GM12878 (cell line): ENCODE measurements around the gene GGCT. TPM values are rescaled to one million over a fixed set of nuclear protein-coding genes. Genes with fewer than 3 reads are reported as not detected.

Experiments used
- ASH2L ChIP-seq: fragments of 300-600, 200-600 bp; sonication (generic); IDR thresholded peaks from 2 replicates; pipeline ENCODE4 v1.6.1; 2017; ENCODE audit warnings: low read depth, mild to moderate bottlenecking, borderline replicate concordance
- ATF3 ChIP-seq: IDR thresholded peaks from 2 replicates; pipeline ENCODE4 v1.6.1; 2011; ENCODE audit warnings: low read depth, mild to moderate bottlenecking, low read length, moderate library complexity, borderline replicate concordance; ENCODE audit errors: extremely low read depth
- BCL11A ChIP-seq: IDR thresholded peaks from 2 replicates; pipeline ENCODE4 v1.6.1; 2011; ENCODE audit warnings: low read depth, low read length
- BHLHE40 ChIP-seq, 2 experiments: fragments of 450-650 bp in 1 of 2; IDR thresholded peaks; 2 replicates each; pipeline ENCODE4 v1.6.1; 2011 to 2017; ENCODE audit warnings: low read depth in 2 of 2, borderline replicate concordance in 1 of 2, improper control_type of control experiment in 1 of 2, low read length in 1 of 2, mild to moderate bottlenecking in 1 of 2
- CBFB ChIP-seq: IDR thresholded peaks from 2 replicates; pipeline ENCODE4 v1.6.1; 2016; ENCODE audit warnings: antibody characterized with exemption, low read depth
- CBX5 ChIP-seq: sonication (generic); IDR thresholded peaks from 2 replicates; pipeline ENCODE4 v1.6.1; 2016; ENCODE audit warnings: low read depth, moderate library complexity, mild to moderate bottlenecking, inconsistent platforms
- EP300 ChIP-seq, 2 experiments: fragments of 150-350 bp in 1 of 2; IDR thresholded peaks; 2 replicates each; pipeline ENCODE4 v1.6.1; 2011 to 2012; ENCODE audit warnings: low read depth in 2 of 2, low read length in 2 of 2, borderline replicate concordance in 1 of 2, improper control_type of control experiment in 1 of 2, inconsistent platforms in 1 of 2; ENCODE audit not compliant: control insufficient read depth in 1 of 2
- EZH2 ChIP-seq: IDR thresholded peaks from 2 replicates; pipeline ENCODE4 v1.6.1; 2012; ENCODE audit warnings: low read depth, mild to moderate bottlenecking, control low read depth, inconsistent platforms, low read length, borderline replicate concordance; ENCODE audit not compliant: control insufficient read depth
- FOS ChIP-seq: IDR thresholded peaks from 3 replicates; pipeline ENCODE4 v1.6.1; 2011; ENCODE audit warnings: borderline replicate concordance; ENCODE audit not compliant: insufficient read length; ENCODE audit errors: extremely low read depth
- FOXM1 ChIP-seq: IDR thresholded peaks from 2 replicates; pipeline ENCODE4 v1.6.1; 2012; ENCODE audit warnings: low read depth, mild to moderate bottlenecking, inconsistent platforms, low read length, moderate library complexity
- HSF1 ChIP-seq: fragments of 150-350 bp; IDR thresholded peaks from 2 replicates; pipeline ENCODE4 v1.6.1; 2014; ENCODE audit warnings: mild to moderate bottlenecking, low read depth, low read length
- IKZF1 ChIP-seq: fragments of 450-650 bp; conservative IDR thresholded peaks from 2 replicates; pipeline ENCODE4 v1.6.1; 2017; ENCODE audit warnings: antibody characterized with exemption, mild to moderate bottlenecking
- MYB ChIP-seq: fragments of 150-350 bp; IDR thresholded peaks from 2 replicates; pipeline ENCODE4 v1.6.1; 2014; ENCODE audit warnings: mild to moderate bottlenecking, low read depth, low read length, borderline replicate concordance
- NR2C2 ChIP-seq: IDR thresholded peaks from 2 replicates; pipeline ENCODE4 v1.6.1; 2011; ENCODE audit warnings: borderline replicate concordance, low read depth; ENCODE audit not compliant: control insufficient read depth, insufficient read length
- SPI1 ChIP-seq: IDR thresholded peaks from 2 replicates; pipeline ENCODE4 v1.6.1; 2011; ENCODE audit warnings: low read depth, mild to moderate bottlenecking, low read length, moderate library complexity, borderline replicate concordance; ENCODE audit not compliant: insufficient read depth
- SUPT20H ChIP-seq: IDR thresholded peaks from 2 replicates; pipeline ENCODE4 v1.6.1; 2011; ENCODE audit warnings: low read depth, mild to moderate bottlenecking, low read length, moderate library complexity, borderline replicate concordance; ENCODE audit not compliant: control insufficient read depth
- TAF1 ChIP-seq: IDR thresholded peaks from 2 replicates; pipeline ENCODE4 v1.6.1; 2011; ENCODE audit warnings: mild to moderate bottlenecking, low read depth, low read length, borderline replicate concordance
- USF2 ChIP-seq: IDR thresholded peaks from 2 replicates; pipeline ENCODE4 v1.6.1; 2011; ENCODE audit warnings: low read depth, low read length, improper control_type of control experiment, borderline replicate concordance
- ZBTB11 ChIP-seq: fragments of 450-650 bp; formaldehyde crosslinking; IDR thresholded peaks from 2 replicates; pipeline ENCODE4 v1.5.0; 2022; ENCODE audit warnings: mild to moderate bottlenecking, missing genetic modification characterization
- polyA plus RNA-seq, 11 experiments: library from polyadenylated mRNA; depleted of rRNA in 4 of 11; unstranded in 6 of 11; stranded (reverse) in 5 of 11; fragments of >200 nt; fragmentation: Nextera tagmentation in 4 of 11; fragmentation: Illumina TruSeq in 1 of 11; extraction: Ambion mirVana in 4 of 11; extraction: Trizol in 1 of 11; gene quantifications; 1 replicate in 1 of 11; 2 replicates in 10 of 11; pipeline versions ENCODE4 v1.2.1 to v1.2.3, GENCODE V29; 2011 to 2016; ENCODE audit warnings: inconsistent platforms in 2 of 11, missing spikeins in 2 of 11, low read depth in 1 of 11
- total RNA-seq, 4 experiments: library from RNA; depleted of rRNA in 3 of 4; stranded (reverse); fragments of >200 nt in 3 of 4; fragmentation: Illumina TruSeq in 1 of 4; extraction: Trizol in 1 of 4; gene quantifications; 2 replicates each; pipeline versions ENCODE4 v1.2.1 to v1.2.3, GENCODE V29; 2013 to 2021
- TF ChIP-seq, protein P1 (sequence below): fragments of 450-650 bp; IDR thresholded peaks from 2 replicates; pipeline ENCODE4 v1.6.1; 2017; ENCODE audit warnings: low read depth, mild to moderate bottlenecking, moderate library complexity

GGCT gene
- total and polyA plus RNA-seq, 10 of the 15 experiments (the other 5 are each of a cell fraction or from before 2014, with no cell fraction given) = 57.0 to 215 (median 92.3) TPM

GRCh38 chr7:30463405-30464145 lies 41.1 kb downstream of the GGCT start (continued):
- TF ChIP-seq ZBTB11 (CRISPR knock-in tag) (no peak), USF2 (no peak), IKZF1 (peak; percentile 53), MYB (no peak), BCL11A (no peak), NR2C2 (no peak), CBX5 (no peak), EZH2 (no peak), SPI1 (no peak), BHLHE40 (IDR thresholded peaks at IDR 0.05; ENCODE audit: borderline replicate concordance in 1 of 2, low read depth in 2 of 2, low read length in 1 of 2) (peak; percentile 22 to 42; a peak in 1 of 4 replicates), ATF3 (no peak), FOXM1 (no peak), EP300 (IDR thresholded peaks at IDR 0.05; ENCODE audit: borderline replicate concordance in 1 of 2, control insufficient read depth in 1 of 2, low read depth in 2 of 2, low read length in 2 of 2) (peak in 1 of 2 experiments; percentile 40; a peak in 1 of 4 replicates), HSF1 (no peak), ASH2L (no peak), FOS (no peak), CBFB (peak; percentile 80), TAF1 (no peak), SUPT20H (no peak)
- TF ChIP-seq, protein P1, sequence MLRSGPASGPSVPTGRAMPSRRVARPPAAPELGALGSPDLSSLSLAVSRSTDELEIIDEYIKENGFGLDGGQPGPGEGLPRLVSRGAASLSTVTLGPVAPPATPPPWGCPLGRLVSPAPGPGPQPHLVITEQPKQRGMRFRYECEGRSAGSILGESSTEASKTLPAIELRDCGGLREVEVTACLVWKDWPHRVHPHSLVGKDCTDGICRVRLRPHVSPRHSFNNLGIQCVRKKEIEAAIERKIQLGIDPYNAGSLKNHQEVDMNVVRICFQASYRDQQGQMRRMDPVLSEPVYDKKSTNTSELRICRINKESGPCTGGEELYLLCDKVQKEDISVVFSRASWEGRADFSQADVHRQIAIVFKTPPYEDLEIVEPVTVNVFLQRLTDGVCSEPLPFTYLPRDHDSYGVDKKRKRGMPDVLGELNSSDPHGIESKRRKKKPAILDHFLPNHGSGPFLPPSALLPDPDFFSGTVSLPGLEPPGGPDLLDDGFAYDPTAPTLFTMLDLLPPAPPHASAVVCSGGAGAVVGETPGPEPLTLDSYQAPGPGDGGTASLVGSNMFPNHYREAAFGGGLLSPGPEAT = peak; percentile 66
